IPS DF 6.9 (cell line): ENCODE results near the gene CELA3B.
A peak's percentile ranks its signal among the peaks of the same experiment; 100 is the strongest.
"Not testable (repeated sequence)": the region's sequence is repeated elsewhere in the genome, so short reads cannot be mapped to it uniquely, and the experiment has no call there.

Source experiments
- DNase-seq: peaks from one replicate; pipeline ENCODE4 v3.0.0-alpha.2; 2013; ENCODE audit warnings: low read depth, low spot score
- H3K27ac ChIP-seq: one replicate; pipeline ENCODE4 v1.5.1; 2013; ENCODE audit warnings: low read length, control low read depth
- H3K27me3 ChIP-seq: 2 replicates; pipeline ENCODE4 v1.6.1; 2013; ENCODE audit warnings: mild to moderate bottlenecking, low read length; ENCODE audit not compliant: control insufficient read depth, insufficient read depth
- H3K36me3 ChIP-seq: 2 replicates; pipeline ENCODE4 v1.6.1; 2013; ENCODE audit warnings: low read length; ENCODE audit not compliant: control insufficient read depth, insufficient read depth
- H3K4me1 ChIP-seq: 2 replicates; pipeline ENCODE4 v1.6.1; 2013; ENCODE audit warnings: low read length; ENCODE audit not compliant: control insufficient read depth, insufficient read depth
- H3K4me3 ChIP-seq: 2 replicates; pipeline ENCODE4 v1.5.1; 2013; ENCODE audit warnings: mild to moderate bottlenecking, low read length
- H3K9me3 ChIP-seq: 2 replicates; pipeline ENCODE4 v1.6.1; 2013; ENCODE audit warnings: low read length, inconsistent platforms; ENCODE audit not compliant: control insufficient read depth, insufficient read depth
- WGBS: extraction: QIAGEN DNeasy Blood & Tissue Kit; methylation state at CpG from one replicate; pipeline ENCODE4 v1.1.7; 2013; ENCODE audit warnings: mixed read lengths, missing lambda C conversion rate; ENCODE audit not compliant: insufficient read length, insufficient coverage; 5-methylcytosine and 5-hydroxymethylcytosine counted together

Gene CELA3B

DNA sequence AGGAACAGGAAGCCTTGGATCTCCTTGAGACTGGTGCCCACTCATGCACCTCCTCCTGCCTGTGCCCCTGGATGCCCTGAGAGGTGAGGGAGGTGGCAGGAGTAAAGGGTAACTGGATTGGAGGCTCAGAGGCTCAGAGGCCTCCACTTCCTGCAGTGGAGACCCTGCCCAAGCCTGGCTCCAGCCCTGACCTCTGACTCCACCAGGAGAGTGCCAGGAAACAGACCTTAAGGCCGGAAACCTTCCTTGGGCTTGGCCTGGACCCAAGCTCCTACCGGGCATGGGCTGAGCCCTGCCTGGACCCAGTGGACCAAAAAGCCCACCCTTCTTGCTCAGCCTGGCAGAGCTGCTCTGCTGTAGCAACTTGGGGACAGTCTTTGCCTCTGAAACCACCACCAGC is 15.0 kb upstream of the CELA3B start:
- no peaks in the 10 kb centered on the region for H3K27me3 ChIP-seq
- no peaks in the 10 kb centered on the region for H3K36me3 ChIP-seq
- H3K9me3 ChIP-seq = no peaks in the 10 kb centered on the region
- no CpG with 5 or more reads among the region's 2 CpGs for WGBS
- DNase-seq = no peak
- peaks cover 1% of the 10 kb centered on the region; the same call in 1 of the 2 replicates for H3K4me1 ChIP-seq
- H3K27ac ChIP-seq = no peak overlapping the region
- no peak overlapping the region for H3K4me3 ChIP-seq

DNA sequence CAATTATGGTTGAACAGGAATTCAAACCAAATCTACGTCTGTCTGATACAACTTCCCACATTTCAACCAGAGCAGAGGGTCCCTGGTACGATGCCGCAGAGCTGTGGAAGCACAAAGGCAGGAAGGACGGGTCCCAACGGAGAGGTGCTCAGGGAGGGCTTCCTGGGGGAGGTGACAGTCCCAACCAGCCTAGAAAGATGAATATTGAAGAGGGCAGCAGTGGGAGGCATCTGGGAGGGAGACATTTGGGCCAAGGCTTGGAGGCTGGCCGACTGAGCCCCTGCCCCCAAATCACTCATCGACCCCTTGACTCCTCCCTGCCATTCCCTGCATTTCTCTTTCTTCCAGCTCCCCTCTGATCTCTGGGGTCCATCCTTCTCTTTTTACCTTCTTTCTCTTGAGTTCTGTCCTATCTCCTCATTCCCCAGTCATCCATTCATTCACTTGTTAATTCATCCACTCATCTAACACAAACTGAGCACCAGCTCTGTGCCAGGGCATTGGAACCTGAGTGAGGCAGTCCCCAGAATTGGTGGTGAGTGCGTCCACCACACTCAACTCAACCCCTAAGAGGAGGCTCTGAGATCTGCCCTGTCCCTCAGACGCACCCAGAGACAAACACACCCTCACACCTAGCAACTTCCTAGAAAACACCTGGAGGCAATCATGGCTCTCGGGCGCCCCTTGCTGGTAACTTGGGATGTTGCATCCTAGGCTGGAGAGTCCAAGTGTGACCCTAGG is 13.2 kb upstream of the CELA3B start:
- peaks cover 1% of the 10 kb centered on the region; the same call in 1 of the 2 replicates for H3K4me1 ChIP-seq
- WGBS = no CpG with 5 or more reads among the region's 11 CpGs

DNA sequence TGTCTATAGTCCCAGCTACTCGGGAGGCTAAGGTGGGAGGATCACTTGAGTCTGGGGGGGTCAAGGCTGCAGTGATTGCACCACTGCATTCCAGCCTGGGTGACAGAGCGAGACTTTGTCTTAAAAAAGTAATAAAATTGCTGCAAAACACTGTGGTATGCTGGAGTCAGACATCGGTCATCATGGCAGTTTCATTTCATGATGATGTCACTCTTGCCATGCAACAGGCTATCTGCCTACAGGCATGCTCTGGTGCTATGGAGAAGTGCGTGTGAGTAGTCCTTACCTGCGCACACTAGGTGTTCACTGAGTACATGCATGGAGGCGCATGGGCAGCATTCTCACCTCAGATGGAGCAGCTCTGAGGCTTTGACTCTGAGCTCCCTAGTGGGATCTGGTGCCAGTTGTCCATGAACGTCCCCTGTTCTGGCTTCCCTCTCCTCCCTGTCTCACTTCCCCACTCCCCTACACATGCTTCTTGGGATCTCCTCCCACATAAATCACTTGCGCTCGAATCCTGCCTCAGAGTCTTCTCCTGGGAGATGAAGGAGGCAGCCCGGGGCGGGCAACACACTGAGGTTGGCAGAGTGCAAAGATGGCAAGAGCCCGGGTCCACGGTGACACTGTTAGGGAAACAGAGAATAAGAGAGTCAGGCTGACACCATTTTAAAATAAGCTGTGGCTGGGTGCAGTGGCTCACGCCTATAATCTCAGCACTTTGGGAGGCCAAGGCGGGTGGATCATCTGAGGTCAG is 10.4 kb upstream of the CELA3B start:
- WGBS = no CpG with 5 or more reads among the region's 15 CpGs
- no peak overlapping the region for H3K4me3 ChIP-seq
- H3K4me1 ChIP-seq = peaks cover 1% of the 10 kb centered on the region; the same call in 1 of the 2 replicates
- H3K36me3 ChIP-seq = no peaks in the 10 kb centered on the region
- no peak for DNase-seq
- no peak overlapping the region for H3K27ac ChIP-seq
- H3K27me3 ChIP-seq = no peaks in the 10 kb centered on the region
- no peaks in the 10 kb centered on the region for H3K9me3 ChIP-seq

More for the DNA sequence above, 13.2 kb upstream of the CELA3B start:
- Histone ChIP-seq H3K36me3 (no peaks in the 10 kb centered on the region), H3K9me3 (no peaks in the 10 kb centered on the region), H3K27me3 (no peaks in the 10 kb centered on the region), H3K4me3 (no peak overlapping the region), H3K27ac (no peak overlapping the region)
- DNase-seq = peak; percentile 73

DNA sequence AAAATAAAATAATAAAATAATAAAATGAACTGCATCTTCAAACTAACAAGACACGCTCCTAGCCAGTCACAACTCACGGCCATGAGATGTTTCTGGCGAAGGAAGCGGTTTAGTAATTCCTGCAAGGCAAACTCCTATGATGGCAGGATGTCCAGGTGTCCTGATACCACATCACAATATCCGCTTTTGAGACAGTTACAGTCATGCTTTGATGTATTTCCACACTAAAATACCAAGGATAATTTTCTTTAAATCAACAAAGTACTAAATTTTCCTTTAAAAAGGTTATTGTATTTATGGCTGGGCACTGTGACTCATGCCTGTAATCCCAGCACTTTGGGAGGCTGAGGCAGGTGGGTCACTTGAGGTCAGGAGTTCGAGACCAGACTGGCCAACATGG is 9.6 kb upstream of the CELA3B start:
- DNase-seq = not testable (repeated sequence)

DNA sequence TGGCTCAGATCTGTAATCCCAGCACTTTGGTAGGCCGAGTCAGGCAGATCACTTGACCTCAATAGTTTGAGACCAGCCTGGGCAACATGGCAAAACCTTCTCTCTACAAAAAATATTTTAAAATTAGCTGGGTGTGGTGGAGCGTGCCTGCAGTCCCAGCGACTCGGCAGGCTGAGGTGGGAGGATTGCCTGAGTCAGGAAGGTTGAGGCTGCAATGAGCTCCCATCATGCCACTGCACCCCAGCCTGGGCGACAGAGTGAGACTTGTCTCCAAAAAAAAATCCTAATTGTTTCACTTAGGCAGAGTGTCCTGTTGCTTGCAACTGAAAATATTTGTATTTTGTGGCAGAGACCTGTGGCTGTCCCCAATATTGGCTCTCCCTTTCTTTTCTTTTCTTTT is 7.8 kb upstream of the CELA3B start:
- not testable (repeated sequence) for H3K4me3 ChIP-seq, H3K4me1 ChIP-seq, H3K36me3 ChIP-seq, H3K9me3 ChIP-seq, H3K27me3 ChIP-seq, H3K27ac ChIP-seq, DNase-seq
- WGBS = no CpG with 5 or more reads among the region's 5 CpGs

More for the DNA sequence above, 9.6 kb upstream of the CELA3B start:
- not testable (repeated sequence) for H3K4me1 ChIP-seq, H3K27ac ChIP-seq, H3K9me3 ChIP-seq, H3K36me3 ChIP-seq, H3K27me3 ChIP-seq, H3K4me3 ChIP-seq
- no CpG with 5 or more reads among the region's 6 CpGs for WGBS

DNA sequence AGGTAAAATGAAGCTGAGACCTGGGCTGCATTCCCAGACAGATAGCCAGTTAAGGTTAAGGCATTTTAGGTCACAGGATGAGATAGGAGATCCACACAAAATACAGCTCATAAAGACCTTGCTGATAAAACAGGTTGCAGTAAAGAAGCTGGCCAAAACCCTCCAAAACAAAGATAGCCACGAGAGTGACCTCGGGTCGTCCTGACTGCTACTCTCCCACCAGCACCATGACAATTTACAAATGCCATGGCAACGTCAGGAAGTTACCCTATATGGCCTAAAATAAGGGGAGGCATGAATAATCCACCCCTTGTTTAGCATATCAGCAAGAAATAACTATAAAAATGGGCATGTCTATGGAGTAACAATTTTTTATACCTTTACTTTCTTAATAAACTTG is 6.3 kb upstream of the CELA3B start:
- not testable (repeated sequence) for H3K4me1 ChIP-seq, H3K4me3 ChIP-seq, DNase-seq, H3K27ac ChIP-seq, H3K36me3 ChIP-seq, H3K9me3 ChIP-seq, H3K27me3 ChIP-seq
- no CpG with 5 or more reads among the region's 4 CpGs for WGBS

DNA sequence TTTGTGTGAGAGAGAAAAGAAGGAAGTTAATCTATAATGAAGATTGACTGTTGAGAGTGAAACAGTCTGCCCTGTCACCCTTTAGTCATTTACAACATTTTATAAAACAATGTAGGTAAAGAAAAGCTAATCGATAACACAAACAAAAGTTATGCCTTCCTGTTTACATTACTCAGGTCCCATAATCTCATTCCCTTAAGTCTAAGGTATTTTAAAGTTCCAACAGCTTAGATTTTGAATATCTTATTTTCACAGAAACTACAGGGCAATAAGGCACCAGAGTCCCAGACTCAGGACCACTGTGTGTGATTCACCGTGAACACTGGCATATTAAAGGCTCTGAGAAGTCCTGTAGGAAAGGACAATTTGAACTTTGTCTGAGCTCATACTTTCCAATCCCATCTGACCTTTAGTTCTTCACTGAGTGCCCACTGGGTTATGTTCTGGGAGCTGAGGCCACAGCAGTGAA is 3.8 kb upstream of the CELA3B start:
- not testable (repeated sequence) for H3K36me3 ChIP-seq, H3K27me3 ChIP-seq, DNase-seq, H3K4me3 ChIP-seq, H3K4me1 ChIP-seq, H3K9me3 ChIP-seq, H3K27ac ChIP-seq
- no CpG with 5 or more reads among the region's 2 CpGs for WGBS

DNA sequence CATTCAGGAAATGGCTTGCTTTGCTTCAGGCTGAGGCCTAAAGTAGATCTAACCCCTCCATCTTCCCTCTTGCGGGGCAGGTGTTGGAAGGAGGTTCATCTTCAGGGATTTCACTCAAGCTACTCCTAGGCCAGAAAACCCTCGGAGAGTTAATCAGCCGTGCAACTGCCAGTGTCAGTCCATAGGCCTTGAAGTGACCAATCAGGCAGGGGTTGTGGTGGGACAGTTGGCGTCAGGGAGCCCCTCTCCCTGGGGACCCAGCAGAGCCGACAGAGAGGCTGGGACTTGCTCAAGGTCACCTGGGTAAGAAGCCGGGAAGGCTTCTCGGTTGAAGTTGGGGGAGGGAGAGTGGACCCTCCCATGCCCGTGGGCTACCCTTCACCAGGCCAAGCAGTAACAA is 2.9 kb upstream of the CELA3B start:
- WGBS = no CpG with 5 or more reads among the region's 8 CpGs
- H3K4me1 ChIP-seq, H3K27ac ChIP-seq, H3K4me3 ChIP-seq, DNase-seq, H3K36me3 ChIP-seq, H3K9me3 ChIP-seq, H3K27me3 ChIP-seq: not testable (repeated sequence)

DNA sequence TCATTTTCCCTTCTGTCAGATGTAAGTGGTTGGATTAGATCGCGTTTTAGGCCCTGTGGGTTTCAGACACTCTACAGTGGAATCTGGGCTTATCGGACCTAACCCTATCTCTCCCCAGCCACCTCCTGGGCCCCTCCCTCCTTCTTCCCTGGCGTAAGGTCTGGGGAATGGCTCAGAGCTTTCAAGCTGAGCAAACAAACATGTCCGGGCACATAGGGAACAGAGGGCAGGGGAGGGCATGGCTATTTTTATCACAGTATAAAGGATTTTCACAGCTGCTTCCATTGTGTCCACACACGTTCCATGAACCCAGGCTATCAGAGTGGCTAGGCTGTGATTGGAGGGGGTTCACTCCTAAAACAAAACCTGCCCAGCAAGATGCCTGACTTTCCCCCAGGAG is 2.1 kb upstream of the CELA3B start:
- not testable (repeated sequence) for H3K27ac ChIP-seq, H3K27me3 ChIP-seq, H3K4me1 ChIP-seq, DNase-seq, H3K36me3 ChIP-seq, H3K4me3 ChIP-seq, H3K9me3 ChIP-seq
- no CpG with 5 or more reads among the region's 6 CpGs for WGBS

DNA sequence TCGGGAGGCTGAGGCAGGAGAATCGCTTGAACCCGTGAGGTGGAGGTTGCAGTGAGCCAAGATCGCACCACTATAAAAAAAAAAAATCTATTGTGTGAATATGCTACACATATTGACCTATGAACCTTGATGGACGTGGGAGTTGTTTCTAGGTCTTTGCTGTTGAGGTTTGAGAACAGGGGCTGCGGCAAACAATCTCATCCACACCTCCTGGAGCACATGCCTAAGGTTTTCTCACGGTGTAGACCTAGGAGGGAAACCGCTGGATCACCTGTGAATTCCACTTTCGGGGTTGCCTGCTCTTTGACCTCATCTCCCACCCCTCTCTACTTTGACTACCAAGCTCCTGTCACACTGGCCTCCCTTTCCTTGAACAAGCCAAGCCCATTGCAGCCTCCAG is 1.5 kb upstream of the CELA3B start:
- H3K27me3 ChIP-seq, DNase-seq, H3K36me3 ChIP-seq, H3K9me3 ChIP-seq, H3K27ac ChIP-seq, H3K4me3 ChIP-seq, H3K4me1 ChIP-seq: not testable (repeated sequence)
- WGBS = no CpG with 5 or more reads among the region's 9 CpGs
